HCT116 (cell line): ENCODE measurements around the gene PTPN7. TPM values are rescaled to one million over a fixed set of nuclear protein-coding genes. Genes with fewer than 3 reads are reported as not detected.
"Not testable (repeated sequence)": the region's sequence is repeated elsewhere in the genome, so short reads cannot be mapped to it uniquely, and the experiment has no call there.

Experiments
- ATAC-seq: fragments of 200-7000 bp; cut with Tn5 transposase; 2 replicates; pipeline ENCODE4 v1.9.1; 2020; ENCODE audit warnings: mild to moderate bottlenecking, moderate library complexity
- BruUV-seq: library from RNA; stranded (reverse); fragments of 400-500 nt; replicated peaks from 2 replicates; lab custom pipeline; 2021; lab: Mats Ljungman, UMichigan
- CTCF ChIA-PET: fragments of 300-600 bp; sonication (Branson Sonifier 250); formaldehyde crosslinking; loops from one replicate; lab custom pipeline; 2021; ENCODE audit warnings: antibody characterized with exemption; lab: Charles Lee
- POLR2A ChIA-PET: fragments of 300-600, 350-600 bp; sonication (Branson Sonifier 250); formaldehyde crosslinking; loops from one replicate; lab custom pipeline; 2021; ENCODE audit warnings: antibody characterized with exemption; lab: Charles Lee
- RAD21 ChIA-PET, 2 experiments: fragments of 300-600 bp; sonication (Branson Sonifier 250); formaldehyde crosslinking; loops; one replicate each; lab custom pipeline; 2023; ENCODE audit warnings: low total read pairs in 2 of 2; ENCODE audit not compliant: uncharacterized antibody in 2 of 2, unreplicated experiment in 2 of 2, low non-redundant PET in 1 of 2; lab: Charles Lee
- DNase-seq: peaks from one replicate; pipeline ENCODE4 v3.0.0-alpha.2; 2010; ENCODE audit warnings: low read depth, low spot score
- H2AFZ ChIP-seq: fragments of 200-600 bp; shearing (Covaris generic), sonication (generic); 2 replicates; pipeline ENCODE4 v1.6.1; 2017; ENCODE audit warnings: low read depth, mixed run types, mixed read lengths, antibody characterized with exemption, low read length; ENCODE audit not compliant: poor library complexity, severe bottlenecking
- H3K27ac ChIP-seq: 2 replicates; pipeline ENCODE4 v1.5.1; 2012; ENCODE audit warnings: low read depth, low read length
- H3K27me3 ChIP-seq: fragments of 200-600 bp; sonication (generic); 2 replicates; pipeline ENCODE4 v1.6.1; 2016; ENCODE audit warnings: mixed run types, low read length, mixed read lengths; ENCODE audit not compliant: insufficient read depth
- H3K36me3 ChIP-seq, 2 experiments: fragments of 200-500 bp in 1 of 2; fragments of 200-600 bp in 1 of 2; sonication (Bioruptor generic) in 1 of 2; sonication (generic) in 1 of 2; 2 replicates each; pipeline versions ENCODE4 v1.5.1 to v1.6.1; 2014 to 2016; ENCODE audit warnings: low read length in 2 of 2, inconsistent platforms in 1 of 2, mixed read lengths in 1 of 2, mixed run types in 1 of 2; ENCODE audit not compliant: insufficient read depth in 2 of 2, control insufficient read depth in 1 of 2
- H3K4me1 ChIP-seq, 2 experiments: fragments of 200-600 bp in 1 of 2; sonication (generic) in 1 of 2; 2 replicates each; pipeline versions ENCODE4 v1.5.1 to v1.6.1; 2012 to 2017; ENCODE audit warnings: low read length in 2 of 2, inconsistent platforms in 1 of 2, mild to moderate bottlenecking in 1 of 2, mixed read lengths in 1 of 2, mixed run types in 1 of 2, moderate library complexity in 1 of 2; ENCODE audit not compliant: insufficient read depth in 2 of 2, control insufficient read depth in 1 of 2
- H3K4me2 ChIP-seq: fragments of 200-600 bp; sonication (generic); 2 replicates; pipeline ENCODE4 v1.6.1; 2017; ENCODE audit warnings: mixed run types, low read length, mixed read lengths
- H3K4me3 ChIP-seq, 2 experiments: fragments of 200-600 bp in 1 of 2; sonication (generic) in 1 of 2; replicated peaks in 1 of 2; 2 replicates each; pipeline ENCODE4 v1.5.1; 2011 to 2016; ENCODE audit warnings: low read length in 2 of 2, control low read depth in 1 of 2, low read depth in 1 of 2, mild to moderate bottlenecking in 1 of 2, mixed read lengths in 1 of 2, mixed run types in 1 of 2
- H3K79me2 ChIP-seq: fragments of 200-600 bp; sonication (generic); 2 replicates; pipeline ENCODE4 v1.6.1; 2017; ENCODE audit warnings: mild to moderate bottlenecking, mixed run types, low read length, moderate library complexity, mixed read lengths; ENCODE audit not compliant: insufficient read depth
- H3K9ac ChIP-seq: fragments of 200-600 bp; sonication (generic); 2 replicates; pipeline ENCODE4 v1.6.1; 2016; ENCODE audit warnings: low read length, mixed read lengths
- H3K9me2 ChIP-seq: fragments of 200-600 bp; sonication (generic), shearing (Covaris generic); 2 replicates; pipeline ENCODE4 v1.6.1; 2017; ENCODE audit warnings: mixed run types, mild to moderate bottlenecking, moderate library complexity; ENCODE audit not compliant: insufficient read depth
- H3K9me3 ChIP-seq, 2 experiments: fragments of 200-500 bp in 1 of 2; fragments of 200-600 bp in 1 of 2; sonication (Bioruptor generic) in 1 of 2; sonication (generic) in 1 of 2; 2 replicates each; pipeline ENCODE4 v1.6.1; 2014 to 2017; ENCODE audit warnings: low read length in 2 of 2, mixed read lengths in 2 of 2, inconsistent platforms in 1 of 2, low read depth in 1 of 2, mild to moderate bottlenecking in 1 of 2, mixed run types in 1 of 2, moderate library complexity in 1 of 2; ENCODE audit not compliant: control insufficient read depth in 1 of 2, insufficient read depth in 1 of 2
- H4K20me1 ChIP-seq: fragments of 200-600 bp; sonication (generic), shearing (Covaris generic); 2 replicates; pipeline ENCODE4 v1.6.1; 2017; ENCODE audit warnings: mixed run types, mild to moderate bottlenecking, moderate library complexity; ENCODE audit not compliant: insufficient read depth
- CEBPB ChIP-seq: IDR thresholded peaks from 2 replicates; pipeline ENCODE4 v1.6.1; 2012; ENCODE audit warnings: low read depth
- CTCF ChIP-seq, 3 experiments: fragments of 200-600 bp in 1 of 3; sonication (generic) in 1 of 3; IDR thresholded peaks in 2 of 3; conservative IDR thresholded peaks in 1 of 3; 2 replicates each; pipeline ENCODE4 v1.5.1; 2012 to 2017; ENCODE audit warnings: low read depth in 2 of 3, low read length in 2 of 3, antibody characterized with exemption in 1 of 3, borderline replicate concordance in 1 of 3, control low read depth in 1 of 3, mild to moderate bottlenecking in 1 of 3, mixed read lengths in 1 of 3, mixed run types in 1 of 3, moderate library complexity in 1 of 3; ENCODE audit not compliant: insufficient read depth in 1 of 3
- EGR1 ChIP-seq: IDR thresholded peaks from 2 replicates; pipeline ENCODE4 v1.6.1; 2012; ENCODE audit warnings: low read depth
- ELF1 ChIP-seq: IDR thresholded peaks from 2 replicates; pipeline ENCODE4 v1.6.1; 2012; ENCODE audit warnings: low read depth, borderline replicate concordance
- FOSL1 ChIP-seq: IDR thresholded peaks from 2 replicates; pipeline ENCODE4 v1.6.1; 2012; ENCODE audit warnings: low read depth
- JUND ChIP-seq: IDR thresholded peaks from 2 replicates; pipeline ENCODE4 v1.6.1; 2012
- POLR2AphosphoS5 ChIP-seq: IDR thresholded peaks from 2 replicates; pipeline ENCODE4 v1.6.1; 2011; ENCODE audit warnings: mild to moderate bottlenecking, low read depth, low read length, moderate library complexity
- RAD21 ChIP-seq: IDR thresholded peaks from 2 replicates; pipeline ENCODE4 v1.6.1; 2012; ENCODE audit warnings: low read depth, mild to moderate bottlenecking
- ZNF274 ChIP-seq: fragments of 200-500 bp; sonication (Bioruptor generic); IDR thresholded peaks from 2 replicates; pipeline ENCODE4 v1.6.1; 2014; ENCODE audit warnings: mild to moderate bottlenecking, low read depth, low read length, inconsistent platforms
- intact Hi-C: fragments of 100-400 bp; cut with micrococcal nuclease; formaldehyde crosslinking; loops from 2 replicates; pipeline ENCODE4 v1.10.0; 2022
- total RNA-seq: library from RNA; stranded (reverse); gene quantifications from one replicate; pipeline ENCODE4 v1.2.1, GENCODE V29; 2021; ENCODE audit not compliant: unreplicated experiment
- TF ChIP-seq, protein P1 (sequence below): IDR thresholded peaks from 2 replicates; pipeline ENCODE4 v1.6.1; 2012; ENCODE audit warnings: low read depth

PTPN7 gene
- total RNA-seq, 1 experiment from 2014 or later, result 0.76 TPM

DNA sequence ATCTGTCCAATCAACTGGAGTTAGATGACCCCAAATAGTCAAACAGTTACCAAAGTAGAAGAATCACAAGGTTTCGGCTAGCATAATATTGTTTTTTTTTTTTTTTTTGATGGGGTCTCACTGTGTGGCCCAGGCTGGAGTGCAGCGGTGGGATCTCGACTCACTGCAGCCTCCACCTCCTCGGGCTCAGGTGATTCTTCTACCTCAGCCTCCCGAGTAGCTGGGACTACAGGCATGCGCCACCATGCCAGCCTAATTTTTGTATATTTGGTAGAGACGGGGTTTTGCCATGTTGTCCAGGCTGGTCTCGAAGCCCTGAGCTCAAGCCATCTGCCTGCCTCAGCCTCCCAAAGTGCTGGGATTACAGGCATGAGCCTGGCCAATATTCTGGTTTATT is 14.7 kb downstream of the PTPN7 start:
- RAD21 ChIA-PET, result interaction anchor here in 1 of 2 experiments (0.7 kb wide), 1 partner anchor 55 kb away, joined by 3 read pairs; no protein-coding TSS in a partner anchor
- H3K27ac ChIP-seq, H3K9me2 ChIP-seq, ATAC-seq, BruUV-seq, DNase-seq, H3K27me3 ChIP-seq, H3K36me3 ChIP-seq, H2AFZ ChIP-seq, H3K4me3 ChIP-seq, H4K20me1 ChIP-seq, intact Hi-C loops, H3K9me3 ChIP-seq, POLR2A ChIA-PET: not testable (repeated sequence)
- Histone ChIP-seq H3K9ac (peak overlapping the region; percentile 83; the same call in 1 of the 2 replicates), H3K4me1 (peaks cover 5 to 20% of the 10 kb centered on the region in 2 experiments; a peak in 3 of 4 replicates), H3K4me2 (peak overlapping the region; percentile 95), H3K79me2 (peaks cover 31% of the 10 kb centered on the region)
- CTCF ChIA-PET, result interaction anchor here (0.6 to 1.1 kb wide), 2 partner anchors 9 to 574 kb away, joined by 3 to 13 read pairs; no protein-coding TSS in a partner anchor

- Histone ChIP-seq H3K27me3 (no peaks in the 10 kb centered on the region), H2AFZ (peak overlapping the region; percentile 4), H3K27ac (peak overlapping the region; percentile 86; the same call in 1 of the 2 replicates), H4K20me1 (no peaks in the 10 kb centered on the region), H3K4me3 (peak overlapping the region; percentile 77), H3K79me2 (peaks cover 37% of the 10 kb centered on the region), H3K9me2 (no peaks in the 10 kb centered on the region), H3K9me3 (no peaks in the 10 kb centered on the region), H3K4me2 (peak overlapping the region; percentile 95), H3K36me3 (no peaks in the 10 kb centered on the region), H3K9ac (peak overlapping the region; percentile 83), H3K4me1 (peaks cover 5 to 20% of the 10 kb centered on the region in 2 experiments; a peak in 3 of 4 replicates)
- ATAC-seq (peak; percentile 20; the same call in 1 of the 2 replicates), DNase-seq (no peak)
- ChIA-PET CTCF (interaction anchor here (1.1 kb wide), 1 partner anchor 10 kb away, joined by 13 read pairs; no protein-coding TSS in a partner anchor), RAD21 (interaction anchor here in 1 of 2 experiments (0.7 kb wide), 1 partner anchor 56 kb away, joined by 3 read pairs; no protein-coding TSS in a partner anchor), POLR2A (no interaction called here)
- intact Hi-C loops, result no loop called here
- BruUV-seq, result TSS peak; percentile 78
- TF ChIP-seq FOSL1 (no peak), POLR2AphosphoS5 (no peak), ZNF274 (no peak), EGR1 (no peak), JUND (no peak), CEBPB (no peak), ELF1 (no peak), CTCF (IDR thresholded peaks at IDR 0.05 in 2 of 3, conservative IDR thresholded peaks at IDR 0.05 in 1 of 3; ENCODE audit: borderline replicate concordance in 1 of 3, insufficient read depth in 1 of 3, low read depth in 2 of 3, low read length in 2 of 3) (no peak), RAD21 (no peak)
- TF ChIP-seq, protein P1, sequence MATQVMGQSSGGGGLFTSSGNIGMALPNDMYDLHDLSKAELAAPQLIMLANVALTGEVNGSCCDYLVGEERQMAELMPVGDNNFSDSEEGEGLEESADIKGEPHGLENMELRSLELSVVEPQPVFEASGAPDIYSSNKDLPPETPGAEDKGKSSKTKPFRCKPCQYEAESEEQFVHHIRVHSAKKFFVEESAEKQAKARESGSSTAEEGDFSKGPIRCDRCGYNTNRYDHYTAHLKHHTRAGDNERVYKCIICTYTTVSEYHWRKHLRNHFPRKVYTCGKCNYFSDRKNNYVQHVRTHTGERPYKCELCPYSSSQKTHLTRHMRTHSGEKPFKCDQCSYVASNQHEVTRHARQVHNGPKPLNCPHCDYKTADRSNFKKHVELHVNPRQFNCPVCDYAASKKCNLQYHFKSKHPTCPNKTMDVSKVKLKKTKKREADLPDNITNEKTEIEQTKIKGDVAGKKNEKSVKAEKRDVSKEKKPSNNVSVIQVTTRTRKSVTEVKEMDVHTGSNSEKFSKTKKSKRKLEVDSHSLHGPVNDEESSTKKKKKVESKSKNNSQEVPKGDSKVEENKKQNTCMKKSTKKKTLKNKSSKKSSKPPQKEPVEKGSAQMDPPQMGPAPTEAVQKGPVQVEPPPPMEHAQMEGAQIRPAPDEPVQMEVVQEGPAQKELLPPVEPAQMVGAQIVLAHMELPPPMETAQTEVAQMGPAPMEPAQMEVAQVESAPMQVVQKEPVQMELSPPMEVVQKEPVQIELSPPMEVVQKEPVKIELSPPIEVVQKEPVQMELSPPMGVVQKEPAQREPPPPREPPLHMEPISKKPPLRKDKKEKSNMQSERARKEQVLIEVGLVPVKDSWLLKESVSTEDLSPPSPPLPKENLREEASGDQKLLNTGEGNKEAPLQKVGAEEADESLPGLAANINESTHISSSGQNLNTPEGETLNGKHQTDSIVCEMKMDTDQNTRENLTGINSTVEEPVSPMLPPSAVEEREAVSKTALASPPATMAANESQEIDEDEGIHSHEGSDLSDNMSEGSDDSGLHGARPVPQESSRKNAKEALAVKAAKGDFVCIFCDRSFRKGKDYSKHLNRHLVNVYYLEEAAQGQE, result no peak
These were observed 15.2 kb downstream of the PTPN7 start for GRCh38 chr1:202145068-202145743.
